GM06990 (cell line): ENCODE measurements around the gene SIPA1L3.

ENCODE experiments used
- DNase-seq: peaks from one replicate; pipeline ENCODE4 v3.0.0-alpha.2; 2011; ENCODE audit not compliant: insufficient read length; ENCODE audit errors: extremely low read depth
- H3K27me3 ChIP-seq: replicated peaks from 2 replicates; pipeline ENCODE4 v1.6.0; 2011; ENCODE audit warnings: low read length; ENCODE audit not compliant: control insufficient read depth, insufficient read depth
- H3K36me3 ChIP-seq: 2 replicates; pipeline ENCODE4 v1.5.1; 2011; ENCODE audit warnings: low read length; ENCODE audit not compliant: control insufficient read depth, insufficient read depth
- H3K4me3 ChIP-seq: replicated peaks from 2 replicates; pipeline ENCODE4 v1.5.1; 2011; ENCODE audit warnings: low read depth, mild to moderate bottlenecking, control low read depth, low read length
- TF ChIP-seq, protein P1 (sequence below): IDR thresholded peaks from 2 replicates; pipeline ENCODE4 v1.5.1; 2011; ENCODE audit warnings: low read length, control low read depth, mild to moderate bottlenecking, inconsistent platforms; ENCODE audit not compliant: insufficient read depth, poor library complexity, severe bottlenecking

SIPA1L3 gene

DNA sequence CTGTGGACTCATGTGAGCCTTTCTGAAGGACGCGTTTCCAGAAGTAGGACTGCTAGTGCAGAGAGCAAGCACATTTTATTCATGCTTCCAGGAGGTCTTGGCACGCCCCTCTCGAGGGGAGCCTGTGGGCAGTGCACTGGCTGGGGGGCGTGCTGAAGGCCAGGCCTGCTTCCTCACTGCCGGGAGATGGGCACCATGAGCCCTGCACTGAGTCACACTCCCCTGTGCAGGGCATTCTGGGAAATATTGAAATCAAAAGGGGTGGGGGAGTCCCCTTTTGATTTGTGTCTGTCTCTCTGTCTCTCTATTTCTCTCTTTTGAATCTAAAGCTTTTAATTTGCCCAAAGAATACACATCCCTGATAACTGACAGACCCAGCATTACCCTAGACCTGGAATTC lies 283.1 kb downstream of the SIPA1L3 start:
- TF ChIP-seq, protein P1, sequence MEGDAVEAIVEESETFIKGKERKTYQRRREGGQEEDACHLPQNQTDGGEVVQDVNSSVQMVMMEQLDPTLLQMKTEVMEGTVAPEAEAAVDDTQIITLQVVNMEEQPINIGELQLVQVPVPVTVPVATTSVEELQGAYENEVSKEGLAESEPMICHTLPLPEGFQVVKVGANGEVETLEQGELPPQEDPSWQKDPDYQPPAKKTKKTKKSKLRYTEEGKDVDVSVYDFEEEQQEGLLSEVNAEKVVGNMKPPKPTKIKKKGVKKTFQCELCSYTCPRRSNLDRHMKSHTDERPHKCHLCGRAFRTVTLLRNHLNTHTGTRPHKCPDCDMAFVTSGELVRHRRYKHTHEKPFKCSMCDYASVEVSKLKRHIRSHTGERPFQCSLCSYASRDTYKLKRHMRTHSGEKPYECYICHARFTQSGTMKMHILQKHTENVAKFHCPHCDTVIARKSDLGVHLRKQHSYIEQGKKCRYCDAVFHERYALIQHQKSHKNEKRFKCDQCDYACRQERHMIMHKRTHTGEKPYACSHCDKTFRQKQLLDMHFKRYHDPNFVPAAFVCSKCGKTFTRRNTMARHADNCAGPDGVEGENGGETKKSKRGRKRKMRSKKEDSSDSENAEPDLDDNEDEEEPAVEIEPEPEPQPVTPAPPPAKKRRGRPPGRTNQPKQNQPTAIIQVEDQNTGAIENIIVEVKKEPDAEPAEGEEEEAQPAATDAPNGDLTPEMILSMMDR, result no peak
- H3K27me3 ChIP-seq, result no peaks in the 10 kb centered on the region
- DNase-seq, result no peak
- H3K4me3 ChIP-seq, result no peak overlapping the region
- peaks cover 15% of the 10 kb centered on the region for H3K36me3 ChIP-seq

GRCh38 chr19:38190793-38191192 lies 283.8 kb downstream of the SIPA1L3 start:
- DNase-seq, result no peak
- Histone ChIP-seq H3K36me3 (peaks cover 11% of the 10 kb centered on the region), H3K27me3 (no peaks in the 10 kb centered on the region), H3K4me3 (no peak overlapping the region)
- TF ChIP-seq, protein P1, result no peak

- TF ChIP-seq, protein P1, result no peak
- H3K4me3 ChIP-seq, result no peak overlapping the region
- no peak for DNase-seq
- H3K36me3 ChIP-seq, result peaks cover 14% of the 10 kb centered on the region
- H3K27me3 ChIP-seq, result no peaks in the 10 kb centered on the region
Measured at GRCh38 chr19:38191747-38192146, 284.7 kb downstream of the SIPA1L3 start.

- Histone ChIP-seq H3K36me3 (peaks cover 17% of the 10 kb centered on the region), H3K27me3 (no peaks in the 10 kb centered on the region), H3K4me3 (no peak overlapping the region)
- TF ChIP-seq, protein P1, result no peak
- DNase-seq, result no peak
Measured at GRCh38 chr19:38193445-38193844, 286.4 kb downstream of the SIPA1L3 start.

DNA sequence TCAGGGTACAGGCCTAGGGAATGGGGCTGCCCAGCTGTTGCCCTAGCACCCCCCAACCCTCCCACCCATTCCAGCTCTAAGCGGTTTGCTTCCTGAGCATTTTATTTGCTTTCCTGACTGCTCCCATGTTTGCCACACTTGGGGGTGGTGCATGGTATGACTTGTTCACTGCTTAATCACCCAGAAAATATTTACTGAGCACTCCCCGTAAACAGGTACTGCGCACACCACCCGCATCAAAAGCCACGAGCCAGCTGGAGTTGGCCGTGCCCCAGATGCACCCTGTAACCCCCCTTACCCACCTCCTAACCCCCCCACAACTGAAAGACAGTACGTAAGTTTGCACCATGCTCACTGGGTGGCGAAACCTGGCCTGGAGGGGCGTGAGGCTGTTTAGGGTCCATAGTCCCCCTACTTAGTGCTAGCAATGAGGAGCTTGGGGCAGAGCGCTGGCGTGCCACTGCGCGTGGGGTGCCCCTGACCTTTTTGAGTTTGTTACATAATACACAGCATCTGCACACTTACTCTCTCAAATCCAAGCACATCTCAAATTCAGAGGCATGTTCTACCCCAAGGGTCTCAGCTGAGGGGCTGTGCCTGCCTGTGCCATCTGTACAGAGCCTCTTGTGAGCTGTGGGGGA lies 287.2 kb downstream of the SIPA1L3 start:
- TF ChIP-seq, protein P1, result no peak
- no peak for DNase-seq
- no peaks in the 10 kb centered on the region for H3K27me3 ChIP-seq
- H3K36me3 ChIP-seq, result peaks cover 22% of the 10 kb centered on the region
- H3K4me3 ChIP-seq, result no peak overlapping the region

GRCh38 chr19:38195237-38195636 lies 288.2 kb downstream of the SIPA1L3 start:
- TF ChIP-seq, protein P1, result no peak
- H3K27me3 ChIP-seq, result no peaks in the 10 kb centered on the region
- no peak for DNase-seq
- H3K36me3 ChIP-seq, result peaks cover 24% of the 10 kb centered on the region
- no peak overlapping the region for H3K4me3 ChIP-seq
